GM12892 (cell line): ENCODE results near the gene RNASEH1.
"Not testable (repeated sequence)": the region's sequence is repeated elsewhere in the genome, so short reads cannot be mapped to it uniquely, and the experiment has no call there.

Experiments used
- DNase-seq: peaks from one replicate; pipeline ENCODE4 v3.0.0; 2011; ENCODE audit not compliant: insufficient read length
- FAIRE-seq: peaks from 2 replicates; lab custom pipeline; 2011; peaks lifted over from hg19 to GRCh38; lab: Jason Lieb, UNC
- POLR2A ChIP-seq: IDR thresholded peaks from 2 replicates; pipeline ENCODE4 v1.6.1; 2011; ENCODE audit warnings: low read depth, low read length, control low read depth
- POLR2AphosphoS5 ChIP-seq: IDR thresholded peaks from 2 replicates; pipeline ENCODE4 v1.6.1; 2011; ENCODE audit warnings: low read depth, low read length, control low read depth
- TAF1 ChIP-seq: IDR thresholded peaks from 2 replicates; pipeline ENCODE4 v1.6.1; 2011; ENCODE audit warnings: low read depth, mild to moderate bottlenecking, control low read depth, low read length, borderline replicate concordance

The RNASEH1 gene

GRCh38 chr2:3587021-3587420 lies 28.9 kb upstream of the RNASEH1 start:
- no peak for FAIRE-seq
- DNase-seq: no peak

GRCh38 chr2:3586220-3586619 lies 28.1 kb upstream of the RNASEH1 start:
- TF ChIP-seq POLR2A (no peak), POLR2AphosphoS5 (no peak), TAF1 (no peak)
- DNase-seq: no peak
- no peak for FAIRE-seq

More at GRCh38 chr2:3587021-3587420, 28.9 kb upstream of the RNASEH1 start:
- TF ChIP-seq POLR2A (no peak), TAF1 (no peak), POLR2AphosphoS5 (no peak)

GRCh38 chr2:3585261-3586109 lies 27.4 kb upstream of the RNASEH1 start:
- FAIRE-seq (no peak), DNase-seq (no peak)
- TF ChIP-seq POLR2AphosphoS5 (no peak), POLR2A (no peak), TAF1 (no peak)

- TF ChIP-seq TAF1: no peak
- TF ChIP-seq POLR2A: no peak
- no peak for TF ChIP-seq POLR2AphosphoS5
- FAIRE-seq (no peak), DNase-seq (no peak)
Measured at GRCh38 chr2:3584608-3585260, 26.6 kb upstream of the RNASEH1 start.

- FAIRE-seq: no peak
- DNase-seq: no peak
- no peak for TF ChIP-seq POLR2A
- no peak for TF ChIP-seq TAF1
- no peak for TF ChIP-seq POLR2AphosphoS5
Measured at GRCh38 chr2:3584076-3584475, 25.9 kb upstream of the RNASEH1 start.

- FAIRE-seq (no peak), DNase-seq (no peak)
- TF ChIP-seq POLR2AphosphoS5: peak; percentile 87
- peak; percentile 51 for TF ChIP-seq POLR2A
- TF ChIP-seq TAF1: no peak
Measured at GRCh38 chr2:3581367-3582262, 23.5 kb upstream of the RNASEH1 start.

- FAIRE-seq (no peak), DNase-seq (no peak)
- no peak for TF ChIP-seq POLR2A
- TF ChIP-seq TAF1: no peak
- TF ChIP-seq POLR2AphosphoS5: peak; percentile 32; the same call in 1 of the 2 replicates
Measured at GRCh38 chr2:3580449-3580848, 22.3 kb upstream of the RNASEH1 start.

GRCh38 chr2:3578987-3579386 lies 20.9 kb upstream of the RNASEH1 start:
- no peak for FAIRE-seq
- no peak for TF ChIP-seq POLR2A
- TF ChIP-seq TAF1: no peak
- no peak for TF ChIP-seq POLR2AphosphoS5
- no peak for DNase-seq

GRCh38 chr2:3576263-3576630 lies 18.1 kb upstream of the RNASEH1 start:
- not testable (repeated sequence) for FAIRE-seq, DNase-seq

GRCh38 chr2:3575534-3576262 lies 17.6 kb upstream of the RNASEH1 start:
- DNase-seq (no peak), FAIRE-seq (no peak)
- TF ChIP-seq POLR2AphosphoS5: no peak
- no peak for TF ChIP-seq POLR2A
- TF ChIP-seq TAF1: no peak

GRCh38 chr2:3574155-3574554 lies 16.0 kb upstream of the RNASEH1 start:
- no peak for DNase-seq
- TF ChIP-seq TAF1 (no peak), POLR2A (no peak), POLR2AphosphoS5 (no peak)
- FAIRE-seq: no peak

GRCh38 chr2:3572620-3573019 lies 14.5 kb upstream of the RNASEH1 start:
- DNase-seq: no peak
- no peak for FAIRE-seq
- TF ChIP-seq POLR2A (no peak), POLR2AphosphoS5 (no peak), TAF1 (no peak)

GRCh38 chr2:3571284-3571683 lies 13.2 kb upstream of the RNASEH1 start:
- TF ChIP-seq TAF1 (no peak), POLR2A (no peak), POLR2AphosphoS5 (no peak)
- no peak for DNase-seq
- no peak for FAIRE-seq

- not testable (repeated sequence) for FAIRE-seq, DNase-seq
Measured at GRCh38 chr2:3569656-3570055, 11.5 kb upstream of the RNASEH1 start.
